HG03439 (cell line): ENCODE data around the gene SERAC1.
"Not testable (repeated sequence)": the region's sequence is repeated elsewhere in the genome, so short reads cannot be mapped to it uniquely, and the experiment has no call there.

Experiments
- ATAC-seq: cut with Tn5 transposase; IDR thresholded peaks from one replicate; pipeline ENCODE4 v1.9.1; 2021; ENCODE audit warnings: mild to moderate bottlenecking, moderate library complexity; ENCODE audit not compliant: unreplicated experiment

The SERAC1 gene

DNA sequence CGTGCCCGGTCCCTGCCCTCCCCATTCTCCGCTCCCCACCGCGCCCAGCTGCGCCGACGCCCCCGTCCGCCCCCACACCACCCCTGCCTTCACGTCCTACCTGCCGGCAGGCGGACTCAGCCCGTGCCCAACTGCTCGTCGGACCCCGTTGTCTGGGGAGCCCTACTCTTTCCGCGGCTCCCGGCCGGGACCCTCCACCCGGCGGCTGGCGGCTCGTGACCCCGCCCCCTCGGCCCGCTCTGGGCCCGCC lies at the start of gene SERAC1:
TSS of gene SERAC1 (minus strand) at position 223 of the 250 bp plus-strand sequence. CDS start 9,899 bp downstream, outside the sequence.
- peak; percentile 35 for ATAC-seq

DNA sequence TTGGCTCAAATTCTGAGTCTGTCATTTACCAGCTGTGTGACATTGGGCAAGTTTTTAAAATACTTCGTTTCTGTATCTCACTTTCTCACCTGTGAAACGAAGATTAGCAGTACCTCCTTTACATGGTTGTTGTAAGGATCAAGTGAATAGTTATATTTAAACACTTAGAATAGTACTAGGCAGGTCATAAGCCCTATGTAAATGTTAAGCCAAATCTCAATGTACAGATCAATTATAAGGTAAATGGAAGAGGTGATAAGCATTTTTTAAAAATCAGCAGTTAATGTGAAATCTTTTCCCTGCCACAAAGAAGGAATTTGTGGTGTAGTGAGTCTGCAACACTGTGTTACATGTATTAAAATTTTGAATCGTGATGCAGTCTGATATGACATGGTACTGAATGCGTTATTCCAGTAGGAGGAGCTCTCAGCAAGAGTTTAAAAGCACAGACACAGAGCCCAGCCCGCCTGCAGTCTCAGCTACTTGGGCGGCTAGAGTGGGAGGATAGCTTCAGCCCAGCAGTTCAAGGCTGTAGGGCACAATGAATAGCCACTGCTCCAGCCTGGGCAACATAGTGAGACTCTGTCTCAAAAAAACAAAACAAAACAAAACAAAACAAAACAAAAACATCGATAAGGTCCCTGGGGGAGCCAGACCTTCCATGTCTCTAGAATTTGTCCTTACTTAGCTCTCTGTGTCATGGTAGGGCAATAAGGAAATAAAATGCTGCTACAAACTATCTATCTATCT lies 46.0 kb upstream of the SERAC1 start:
- ATAC-seq: peak; percentile 96

- ATAC-seq: no peak
Measured at GRCh38 chr6:158211273-158212055, 43.4 kb upstream of the SERAC1 start.

DNA sequence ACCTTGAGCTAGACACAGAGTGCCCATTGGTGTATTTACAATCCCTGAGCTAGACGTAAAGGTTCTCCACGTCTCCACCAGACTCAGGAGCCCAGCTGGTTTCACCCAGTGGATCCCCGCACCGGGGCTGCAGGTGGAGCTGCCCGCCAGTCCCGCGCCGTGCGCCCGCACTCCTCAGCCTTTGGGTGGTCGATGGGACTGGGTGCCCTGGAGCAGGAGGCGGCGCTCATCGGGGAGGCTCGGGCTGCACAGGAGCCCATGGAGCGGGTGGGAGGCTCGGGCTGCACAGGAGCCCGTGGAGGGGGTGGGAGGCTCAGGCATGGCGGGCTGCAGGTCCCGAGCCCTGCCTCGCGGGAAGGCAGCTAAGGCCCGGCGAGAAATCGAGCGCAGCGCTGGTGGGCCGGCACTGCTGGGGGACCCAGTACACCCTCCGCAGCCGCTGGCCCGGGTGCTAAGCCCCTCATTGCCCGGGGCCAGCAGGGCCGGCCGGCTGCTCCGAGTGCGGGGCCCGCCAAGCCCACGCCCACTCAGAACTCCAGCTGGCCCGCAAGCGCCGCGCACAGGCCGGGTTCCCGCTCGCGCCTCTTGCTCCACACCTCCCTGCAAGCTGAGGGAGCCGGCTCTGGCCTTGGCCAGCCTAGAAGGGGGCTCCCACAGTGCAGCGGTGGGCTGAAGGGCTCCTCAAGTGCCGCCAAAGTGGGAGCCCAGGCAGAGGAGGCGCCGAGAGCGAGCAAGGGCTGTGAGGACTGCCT lies 41.7 kb upstream of the SERAC1 start:
- ATAC-seq: not testable (repeated sequence)

- not testable (repeated sequence) for ATAC-seq
Measured at GRCh38 chr6:158208226-158209030, 40.4 kb upstream of the SERAC1 start.

DNA sequence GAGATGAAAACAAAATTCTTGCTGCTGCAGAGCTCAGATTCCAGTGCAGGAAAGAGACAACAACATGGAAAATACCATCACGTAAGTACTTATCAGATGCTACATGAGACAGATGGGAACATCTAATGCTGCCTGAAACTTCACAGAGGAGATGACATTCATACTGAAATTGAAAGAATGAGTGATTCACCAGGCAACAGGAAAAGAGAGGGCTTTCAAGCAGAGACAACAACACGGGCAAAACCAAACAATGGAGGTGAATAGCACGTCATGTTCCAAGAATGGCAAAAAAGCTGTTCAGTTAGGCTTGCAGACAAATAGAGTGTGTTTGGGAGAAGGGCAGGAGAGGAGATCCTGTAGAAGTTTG lies 39.3 kb upstream of the SERAC1 start:
- ATAC-seq: peak; percentile 75

GRCh38 chr6:158206740-158207421 lies 38.8 kb upstream of the SERAC1 start:
- ATAC-seq: no peak

- ATAC-seq: no peak
Measured at GRCh38 chr6:158205169-158205944, 37.3 kb upstream of the SERAC1 start.

DNA sequence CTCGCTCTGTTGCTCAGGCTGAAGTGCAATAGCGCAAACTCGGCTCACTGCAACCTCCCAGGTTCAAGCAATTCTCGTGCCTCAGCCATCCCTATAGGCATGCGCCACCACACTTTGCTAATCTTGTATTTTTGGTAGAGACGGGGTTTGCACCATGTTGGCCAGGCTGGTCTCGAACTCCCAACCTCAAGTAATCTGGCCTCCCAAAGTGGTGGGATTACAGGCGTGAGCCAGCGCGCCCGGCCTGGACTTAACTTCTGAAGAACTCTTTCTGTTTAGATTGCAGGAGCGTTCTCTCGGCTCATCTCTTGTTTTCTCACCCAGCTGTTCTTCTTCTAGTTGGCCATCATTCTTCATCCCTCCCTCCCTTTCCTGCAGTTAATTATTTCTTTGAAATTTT lies 30.4 kb upstream of the SERAC1 start:
- no peak for ATAC-seq

GRCh38 chr6:158194487-158195280 lies 26.6 kb upstream of the SERAC1 start:
- ATAC-seq: no peak

GRCh38 chr6:158191761-158192160 lies 23.7 kb upstream of the SERAC1 start:
- ATAC-seq: no peak

GRCh38 chr6:158191032-158191431 lies 23.0 kb upstream of the SERAC1 start:
- ATAC-seq: no peak

- ATAC-seq: no peak
Measured at GRCh38 chr6:158188591-158188990, 20.5 kb upstream of the SERAC1 start.

DNA sequence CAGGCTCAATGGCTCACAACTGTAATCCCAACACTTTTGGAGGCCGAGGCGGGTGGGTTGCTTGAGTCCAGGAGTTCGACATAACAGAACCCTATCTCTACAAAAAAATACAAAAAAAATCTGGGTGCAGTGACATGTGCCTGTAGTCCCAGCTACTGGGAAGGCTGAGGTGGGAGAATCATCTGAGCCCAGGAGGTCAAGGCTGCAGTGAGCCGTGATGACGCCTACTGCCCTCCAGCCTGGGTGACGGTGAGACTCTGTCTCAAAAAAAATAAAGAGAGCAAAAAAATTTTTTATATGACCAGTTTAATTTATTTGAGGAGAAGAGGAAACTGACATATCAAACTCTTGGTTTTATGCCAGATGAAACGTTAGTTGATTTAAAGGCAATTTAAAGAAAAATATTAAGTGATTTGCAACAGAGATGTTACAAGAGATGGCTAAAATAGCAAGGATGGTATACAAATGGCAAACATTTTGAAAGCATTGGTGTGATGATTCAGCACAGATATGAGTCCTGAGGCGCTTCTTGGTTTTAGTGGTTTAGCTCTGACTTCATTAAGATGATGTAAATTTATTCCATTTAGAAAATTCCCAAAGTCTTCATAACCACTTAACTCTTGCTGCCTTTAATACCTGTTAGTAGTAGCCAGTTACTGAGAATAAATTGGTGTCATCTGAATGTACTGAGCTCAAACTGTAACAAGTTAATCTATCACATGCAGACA lies 17.8 kb upstream of the SERAC1 start:
- ATAC-seq: no peak

- ATAC-seq: no peak
Measured at GRCh38 chr6:158184608-158185007, 16.5 kb upstream of the SERAC1 start.

DNA sequence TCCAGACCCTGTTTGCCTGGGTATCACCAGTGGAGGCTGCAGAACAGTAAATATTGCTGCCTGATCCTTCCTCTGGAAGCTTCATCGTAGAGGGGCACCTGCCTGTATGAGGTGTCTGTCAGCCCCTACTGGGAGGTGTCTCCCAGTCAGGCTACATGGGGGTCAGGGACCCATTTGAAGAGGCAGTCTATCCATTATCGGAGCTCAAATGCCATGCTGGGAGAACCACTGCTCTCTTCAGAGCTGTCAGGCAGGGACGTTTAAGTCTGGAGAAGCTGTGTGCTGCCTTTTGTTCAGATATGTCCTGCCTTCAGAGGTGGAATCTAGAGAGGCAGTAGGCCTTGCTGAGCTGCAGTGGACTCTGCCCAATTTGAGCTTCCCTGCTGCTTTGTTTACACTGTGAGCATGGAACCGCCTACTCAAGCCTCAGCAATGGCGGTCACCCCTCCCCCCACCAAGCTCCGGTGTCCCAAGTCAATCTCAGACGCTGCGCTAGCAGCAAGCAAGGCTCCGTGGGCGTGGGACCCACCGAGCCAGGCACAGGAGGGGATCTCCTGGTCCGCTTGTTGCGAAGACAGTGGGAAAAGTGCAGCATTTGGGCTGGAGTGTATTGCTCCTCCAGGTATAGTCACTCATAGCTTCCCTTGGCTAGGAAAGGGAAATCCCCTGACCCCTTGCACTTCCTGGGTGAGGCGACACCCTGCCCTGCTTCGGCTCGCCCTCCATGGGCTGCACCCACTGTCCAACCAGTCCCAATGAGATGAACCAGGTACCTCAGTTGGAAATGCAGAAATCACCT lies 15.3 kb upstream of the SERAC1 start:
- ATAC-seq: not testable (repeated sequence)

DNA sequence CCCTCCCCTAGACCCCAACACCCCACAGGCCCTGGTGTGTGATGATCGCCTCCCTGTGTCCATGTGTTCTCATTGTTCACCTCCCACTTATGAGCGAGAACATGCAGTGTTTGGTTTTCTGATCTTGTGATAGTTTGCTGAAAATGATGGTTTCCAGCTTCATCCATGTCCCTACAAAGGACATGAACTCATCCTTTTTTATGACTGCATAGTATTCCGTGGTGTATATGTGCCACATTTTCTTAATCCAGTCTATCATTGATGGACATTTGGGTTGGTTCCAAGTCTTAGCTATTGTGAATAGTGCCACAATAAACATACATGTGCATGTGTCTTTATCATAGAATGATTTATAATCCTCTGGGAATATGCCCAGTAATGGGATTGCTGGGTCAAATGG lies 9.7 kb upstream of the SERAC1 start:
- ATAC-seq: not testable (repeated sequence)
